A673 (cell line): ENCODE data around the gene SEPHS2. TPM values are rescaled to one million over a fixed set of nuclear protein-coding genes. Genes with fewer than 3 reads are reported as not detected.
A peak's percentile ranks its signal among the peaks of the same experiment; 100 is the strongest.

Experiments
- BruUV-seq: library from RNA; stranded (reverse); fragments of 400-500 nt; replicated peaks from 2 replicates; lab custom pipeline; 2021; lab: Mats Ljungman, UMichigan
- CTCF ChIA-PET: fragments of 300-600 bp; sonication (Branson Sonifier 250); formaldehyde crosslinking; loops from one replicate; lab custom pipeline; 2022; ENCODE audit warnings: antibody characterized with exemption; lab: Charles Lee
- POLR2A ChIA-PET: fragments of 300-600 bp; sonication (Branson Sonifier 250); formaldehyde crosslinking; loops from one replicate; lab custom pipeline; 2022; ENCODE audit warnings: antibody characterized with exemption; ENCODE audit not compliant: low non-redundant PET; lab: Charles Lee
- DNase-seq: peaks from one replicate; pipeline ENCODE4 v3.0.0-alpha.2; 2015; ENCODE audit warnings: low spot score
- H3K27ac ChIP-seq: fragments of 200-600 bp; sonication (generic); 2 replicates; pipeline ENCODE4 v1.5.1; 2016; ENCODE audit warnings: mixed run types, low read depth, mild to moderate bottlenecking, mixed read lengths, antibody characterized with exemption, low read length; ENCODE audit not compliant: poor library complexity, severe bottlenecking
- H3K27me3 ChIP-seq: fragments of 200-600 bp; sonication (generic); replicated peaks from 2 replicates; pipeline ENCODE4 v1.6.1; 2017; ENCODE audit warnings: mixed run types, low read depth, mild to moderate bottlenecking, mixed read lengths, antibody characterized with exemption, low read length; ENCODE audit not compliant: insufficient read depth, poor library complexity
- H3K36me3 ChIP-seq: fragments of 200-600 bp; sonication (generic); 2 replicates; pipeline ENCODE4 v1.6.1; 2016; ENCODE audit warnings: mixed run types, mild to moderate bottlenecking, mixed read lengths, antibody characterized with exemption, low read length; ENCODE audit not compliant: insufficient read depth, poor library complexity, severe bottlenecking
- H3K4me1 ChIP-seq: fragments of 200-600 bp; sonication (generic); 2 replicates; pipeline ENCODE4 v1.6.1; 2017; ENCODE audit warnings: mixed run types, mild to moderate bottlenecking, mixed read lengths, antibody characterized with exemption, low read length; ENCODE audit not compliant: insufficient read depth, poor library complexity, severe bottlenecking
- H3K4me3 ChIP-seq: fragments of 200-600 bp; sonication (generic); 2 replicates; pipeline ENCODE4 v1.5.1; 2016; ENCODE audit warnings: low read depth, mixed run types, mild to moderate bottlenecking, mixed read lengths, low read length; ENCODE audit not compliant: poor library complexity, severe bottlenecking
- H3K9me3 ChIP-seq: fragments of 200-600 bp; sonication (generic); 2 replicates; pipeline ENCODE4 v1.6.1; 2016; ENCODE audit warnings: mixed run types, low read depth, mild to moderate bottlenecking, mixed read lengths, antibody characterized with exemption, low read length; ENCODE audit not compliant: poor library complexity, severe bottlenecking
- CTCF ChIP-seq: fragments of 300-800, 200-600 bp; sonication (generic); conservative IDR thresholded peaks from 2 replicates; pipeline ENCODE4 v1.5.1; 2017; ENCODE audit warnings: low read depth, mild to moderate bottlenecking, antibody characterized with exemption, low read length, moderate library complexity, mixed read lengths
- EZH2 ChIP-seq: fragments of 200-600 bp; sonication (generic); IDR thresholded peaks from 2 replicates; pipeline ENCODE4 v1.6.1; 2017; ENCODE audit warnings: borderline replicate concordance, low read depth, mild to moderate bottlenecking, mixed read lengths, antibody characterized with exemption, low read length; ENCODE audit not compliant: poor library complexity, severe bottlenecking
- intact Hi-C: fragments of 100-400 bp; cut with micrococcal nuclease; formaldehyde crosslinking; loops from one replicate; pipeline ENCODE4 v1.10.0; 2022; ENCODE audit not compliant: unreplicated experiment
- total RNA-seq: library from RNA; stranded (reverse); gene quantifications from 2 replicates; pipeline ENCODE4 v1.2.3, GENCODE V29; 2021

The SEPHS2 gene
- total RNA-seq, 1 experiment from 2014 or later = 54.2 TPM

GRCh38 chr16:30407804-30408534 lies 37.7 kb downstream of the SEPHS2 start:
- ChIA-PET CTCF (interaction anchor here (0.5 to 1.1 kb wide), 3 partner anchors 9 to 22 kb away, joined by 3 to 12 read pairs (median 7); partner anchors contain the start of gene DCTPP1), POLR2A (interaction anchor here (0.9 kb wide), 1 partner anchor 10 kb away, joined by 3 read pairs; no protein-coding TSS in a partner anchor)
- TF ChIP-seq EZH2 (no peak), CTCF (no peak)
- Histone ChIP-seq H3K9me3 (no peaks in the 10 kb centered on the region), H3K27me3 (no peaks in the 10 kb centered on the region), H3K4me1 (peaks cover 16% of the 10 kb centered on the region), H3K4me3 (peak overlapping the region; percentile 96), H3K27ac (peak overlapping the region; percentile 93), H3K36me3 (peaks cover 15% of the 10 kb centered on the region)
- DNase-seq = peak; percentile 85
- intact Hi-C loops = loop anchor here (5.0 kb wide), 2 partner anchors 36 to 286 kb away; partner anchors contain the start of genes MAPK3, MYL11 and TBC1D10B
- no TSS peak for BruUV-seq

- POLR2A ChIA-PET = interaction anchor here (1.0 kb wide), 2 partner anchors 29 to 36 kb away, joined by 3 to 4 read pairs; no protein-coding TSS in a partner anchor
- H3K9me3 ChIP-seq = no peaks in the 10 kb centered on the region
- no TSS peak for BruUV-seq
- H3K27me3 ChIP-seq = no peaks in the 10 kb centered on the region
- TF ChIP-seq EZH2 (no peak), CTCF (no peak)
- intact Hi-C loops = loop anchor here (5.0 kb wide), 2 partner anchors 35 to 285 kb away; partner anchors contain the start of genes MAPK3, MYL11 and TBC1D10B
- H3K36me3 ChIP-seq = peaks cover 12% of the 10 kb centered on the region
- peak within 1 kb of the TSS; percentile 96 for H3K4me3 ChIP-seq
- DNase-seq = peak; percentile 93
- H3K27ac ChIP-seq = peak within 1 kb of the TSS; percentile 93
- CTCF ChIA-PET = interaction anchor here (1.1 kb wide), 1 partner anchor 23 kb away, joined by 7 read pairs; the partner anchor contains the start of gene DCTPP1
- H3K4me1 ChIP-seq = peaks cover 16% of the 10 kb centered on the region
These were observed 38.4 kb downstream of the SEPHS2 start, which contains the start of gene ZNF771 for GRCh38 chr16:30407102-30407803. TSS of gene ZNF771 (plus strand) at chr16:30407606. CDS start at chr16:30408054, 448 bp downstream.

- TF ChIP-seq CTCF = no peak
- TF ChIP-seq EZH2 = no peak
- intact Hi-C loops = loop anchor here (5.0 kb wide), 2 partner anchors 34 to 284 kb away; partner anchors contain the start of genes MAPK3, MYL11 and TBC1D10B
- Histone ChIP-seq H3K9me3 (no peaks in the 10 kb centered on the region), H3K4me3 (peak overlapping the region; percentile 96), H3K27me3 (no peaks in the 10 kb centered on the region), H3K36me3 (peaks cover 11% of the 10 kb centered on the region), H3K27ac (peak overlapping the region; percentile 93), H3K4me1 (peaks cover 16% of the 10 kb centered on the region)
- ChIA-PET CTCF (interaction anchor here (1.1 kb wide), 1 partner anchor 23 kb away, joined by 7 read pairs; the partner anchor contains the start of gene DCTPP1), POLR2A (interaction anchor here (1.0 kb wide), 2 partner anchors 28 to 36 kb away, joined by 3 to 4 read pairs; no protein-coding TSS in a partner anchor)
- TSS peak; percentile 89 for BruUV-seq
- no peak for DNase-seq
These were observed 38.9 kb downstream of the SEPHS2 start for GRCh38 chr16:30406795-30407101.
